SJCRH30 (cell line): Measurements from ENCODE around the gene FAM210A. TPM values are rescaled to one million over a fixed set of nuclear protein-coding genes. Genes with fewer than 3 reads are reported as not detected.

Experiments
- DNase-seq, 2 experiments: peaks; one replicate each; pipeline ENCODE4 v3.0.0-alpha.2; 2015 to 2020
- H3K27ac ChIP-seq: fragments of 250-450 bp; sonication (Bioruptor Pico); 2 replicates; pipeline ENCODE4 v1.5.1; 2020; ENCODE audit warnings: mild to moderate bottlenecking, moderate library complexity
- H3K27me3 ChIP-seq: fragments of 250-450 bp; sonication (Bioruptor Pico); 2 replicates; pipeline ENCODE4 v1.5.1; 2020; ENCODE audit warnings: mild to moderate bottlenecking, moderate library complexity
- H3K36me3 ChIP-seq: fragments of 250-450 bp; sonication (Bioruptor Pico); 2 replicates; pipeline ENCODE4 v1.5.1; 2020; ENCODE audit warnings: mild to moderate bottlenecking, moderate library complexity
- H3K4me1 ChIP-seq: fragments of 250-450 bp; sonication (Bioruptor Pico); 2 replicates; pipeline ENCODE4 v1.5.1; 2020; ENCODE audit warnings: mild to moderate bottlenecking, moderate library complexity
- H3K4me3 ChIP-seq: fragments of 250-450 bp; sonication (Bioruptor Pico); 2 replicates; pipeline ENCODE4 v1.5.1; 2020; ENCODE audit warnings: mild to moderate bottlenecking, moderate library complexity
- H3K9me3 ChIP-seq: fragments of 250-450 bp; sonication (Bioruptor Pico); replicated peaks from 2 replicates; pipeline ENCODE4 v1.5.1; 2020; ENCODE audit warnings: mild to moderate bottlenecking, moderate library complexity
- total RNA-seq: library from RNA; depleted of rRNA; stranded (reverse); fragments of >200 nt; shearing (Covaris generic); gene quantifications from 2 replicates; pipeline ENCODE4 v1.2.3, GENCODE V29; 2014

The FAM210A gene
- total RNA-seq, 1 experiment from 2014 or later = 18.1 TPM

DNA sequence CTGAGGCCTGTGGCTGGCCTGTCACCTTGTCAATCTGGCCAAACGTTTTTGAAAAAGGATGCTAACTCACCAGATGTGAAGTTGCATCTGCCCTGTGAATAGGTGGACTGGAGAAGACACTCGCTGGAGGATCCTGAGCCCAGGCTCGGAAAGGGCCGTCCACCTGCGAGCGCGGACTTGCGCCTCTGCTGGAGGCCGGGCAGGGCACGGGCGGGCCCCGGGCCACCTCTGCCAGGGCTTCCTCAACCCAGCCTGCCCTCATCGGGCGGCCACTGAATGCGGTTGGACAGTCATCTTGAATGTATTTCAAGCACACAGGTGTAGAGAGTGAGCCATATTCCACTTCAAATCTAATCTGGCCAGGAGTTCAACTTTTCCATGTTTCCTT, 83.9 kb downstream of the FAM210A start:
- H3K4me3 ChIP-seq = no peak overlapping the region
- no peaks in the 10 kb centered on the region for H3K4me1 ChIP-seq
- H3K36me3 ChIP-seq = no peaks in the 10 kb centered on the region
- H3K9me3 ChIP-seq = no peaks in the 10 kb centered on the region
- H3K27me3 ChIP-seq = no peaks in the 10 kb centered on the region
- H3K27ac ChIP-seq = no peak overlapping the region
- no peak for DNase-seq

DNA sequence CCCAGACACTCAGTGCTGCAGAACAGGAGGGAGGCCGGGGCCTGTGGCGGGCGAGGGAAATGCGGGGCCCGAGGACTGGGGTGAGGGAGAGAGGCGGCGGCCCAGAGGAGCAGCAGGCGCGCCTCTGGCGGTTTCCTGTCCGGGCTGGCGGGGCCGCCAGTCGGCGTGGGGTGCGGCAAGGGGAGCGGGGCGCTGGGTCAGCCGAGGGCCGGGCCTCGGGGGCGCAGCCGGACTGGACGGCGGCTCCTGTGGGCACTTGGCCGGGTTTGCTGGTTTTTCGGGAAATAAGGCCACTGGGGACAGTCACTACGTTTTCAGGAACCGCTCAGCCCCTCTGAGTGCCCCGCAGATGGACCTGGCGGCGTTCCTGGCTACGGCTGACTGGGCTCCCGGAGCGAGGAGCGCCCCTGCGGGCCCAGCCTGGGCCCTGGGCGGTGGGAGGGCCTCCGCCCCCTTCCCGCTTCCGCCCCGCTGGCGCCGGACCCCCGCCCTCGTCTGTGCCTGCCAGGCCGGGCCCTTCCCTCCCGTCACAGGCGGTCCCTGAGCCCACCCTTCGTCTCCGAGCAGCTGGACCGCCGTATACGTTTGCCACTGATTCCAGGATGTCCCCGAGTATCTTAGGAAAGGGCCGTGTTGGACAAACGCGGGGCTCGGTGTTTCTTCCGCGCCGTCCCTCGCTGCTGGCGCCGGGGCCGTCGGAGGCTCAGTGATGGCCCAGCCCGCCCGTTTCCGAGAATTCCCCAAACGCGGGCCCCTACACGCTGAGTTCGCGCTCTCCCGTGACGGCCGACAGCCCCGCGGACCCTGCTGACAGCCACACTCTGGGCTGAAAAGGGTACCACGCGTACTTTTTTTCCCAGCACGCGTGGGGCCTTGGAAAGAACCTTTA, 84.6 kb downstream of the FAM210A start:
- Histone ChIP-seq H3K9me3 (no peaks in the 10 kb centered on the region), H3K36me3 (no peaks in the 10 kb centered on the region), H3K27me3 (no peaks in the 10 kb centered on the region), H3K27ac (no peak overlapping the region), H3K4me1 (no peaks in the 10 kb centered on the region), H3K4me3 (no peak overlapping the region)
- no peak for DNase-seq

DNA sequence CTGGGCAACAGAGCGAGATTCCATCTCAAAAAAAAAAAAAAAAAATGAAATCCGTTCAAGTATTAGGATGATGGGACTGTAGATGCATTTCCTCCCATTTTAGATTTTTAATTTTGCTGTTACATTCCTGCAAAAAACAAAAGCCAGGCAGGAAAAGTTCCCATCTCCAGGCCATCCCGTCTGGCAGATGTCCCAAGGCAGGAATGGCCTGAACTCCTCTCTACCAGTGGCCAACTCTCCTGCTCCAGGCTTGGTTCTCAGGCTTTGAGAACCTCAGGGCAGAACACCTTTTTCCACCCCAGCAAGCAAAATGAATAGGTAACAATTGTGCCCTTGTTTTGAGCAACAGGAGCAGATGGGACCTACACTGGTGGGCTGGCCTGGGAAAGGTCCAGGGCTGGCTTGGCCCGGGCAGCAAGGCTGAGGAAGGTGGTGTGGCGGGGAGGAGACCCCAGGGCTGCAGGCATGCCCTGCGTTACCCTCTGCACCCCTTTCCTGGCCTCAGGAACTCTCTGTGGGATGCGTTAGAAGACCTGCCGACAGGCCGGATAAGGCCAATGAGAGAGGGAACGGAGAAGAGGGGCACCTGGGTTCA, 86.0 kb downstream of the FAM210A start:
- Histone ChIP-seq H3K4me1 (no peaks in the 10 kb centered on the region), H3K27me3 (no peaks in the 10 kb centered on the region)

DNA sequence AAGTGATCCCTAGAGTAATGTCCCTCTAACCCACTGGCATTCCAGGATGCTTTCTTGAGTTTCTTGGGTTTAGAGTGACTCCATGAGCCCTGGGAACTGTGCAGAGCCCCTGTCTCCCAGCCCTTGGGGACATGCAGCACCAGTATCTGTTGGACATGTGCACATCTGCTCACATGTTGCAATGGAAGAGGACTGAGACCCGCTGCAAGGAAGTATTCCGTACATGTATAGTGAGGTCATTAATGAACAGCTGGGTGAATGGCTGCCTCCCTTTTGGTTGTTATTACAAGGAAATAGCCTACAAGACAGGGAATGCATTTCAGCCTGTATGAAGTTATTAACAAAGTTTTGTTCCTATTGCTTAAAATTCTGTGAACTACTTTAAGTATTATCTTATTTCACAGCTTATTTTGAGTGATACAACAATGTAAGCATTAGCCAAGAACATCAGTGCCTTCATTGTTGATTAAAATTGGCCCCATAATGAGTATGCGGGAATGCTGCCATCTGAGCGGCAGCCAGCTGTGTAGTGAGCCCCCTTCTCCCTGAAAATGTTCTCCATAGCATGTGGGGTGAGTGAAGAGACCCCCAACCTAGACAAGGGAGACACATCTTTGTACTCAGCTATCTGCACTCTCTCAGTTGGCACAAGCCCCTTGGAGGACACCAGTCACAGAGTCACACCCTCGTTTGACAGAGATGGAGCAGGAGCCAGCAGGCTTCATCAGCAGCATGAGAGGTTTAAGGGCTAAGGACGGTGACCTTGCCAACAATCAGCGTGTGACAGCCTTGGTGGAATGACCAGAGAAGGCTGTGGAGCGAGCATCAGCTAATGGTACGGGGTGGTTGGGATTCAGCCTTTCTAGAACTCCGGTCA, 87.4 kb downstream of the FAM210A start:
- Histone ChIP-seq H3K4me1 (no peaks in the 10 kb centered on the region), H3K4me3 (no peak overlapping the region), H3K36me3 (no peaks in the 10 kb centered on the region), H3K27ac (no peak overlapping the region), H3K9me3 (no peaks in the 10 kb centered on the region), H3K27me3 (no peaks in the 10 kb centered on the region)
- no peak for DNase-seq

More for the DNA sequence above, 86.0 kb downstream of the FAM210A start:
- Histone ChIP-seq H3K27ac (no peak overlapping the region), H3K9me3 (no peaks in the 10 kb centered on the region), H3K36me3 (no peaks in the 10 kb centered on the region), H3K4me3 (no peak overlapping the region)
- DNase-seq = no peak

DNA sequence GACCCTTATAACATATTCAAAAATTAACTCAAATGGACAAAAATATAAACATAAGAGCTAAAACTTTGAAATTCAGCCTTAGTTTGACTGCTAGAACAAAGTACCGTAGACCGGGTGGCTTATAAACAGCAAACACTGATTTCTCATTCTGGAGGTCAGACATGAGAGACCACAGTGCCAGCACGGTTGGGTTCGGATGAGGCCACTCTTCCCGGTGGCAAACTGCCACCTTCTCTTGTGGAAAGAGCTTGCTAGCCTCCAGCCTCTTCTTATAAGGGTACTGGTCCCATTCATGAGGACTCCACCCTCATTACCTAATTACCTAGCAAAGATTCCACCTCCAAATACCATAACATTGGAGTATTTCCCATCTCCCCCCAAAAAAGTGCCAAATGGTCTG, 91.3 kb downstream of the FAM210A start:
- Histone ChIP-seq H3K4me3 (no peak overlapping the region), H3K27ac (no peak overlapping the region), H3K9me3 (no peaks in the 10 kb centered on the region), H3K4me1 (no peaks in the 10 kb centered on the region), H3K27me3 (no peaks in the 10 kb centered on the region), H3K36me3 (no peaks in the 10 kb centered on the region)
- no peak for DNase-seq

DNA sequence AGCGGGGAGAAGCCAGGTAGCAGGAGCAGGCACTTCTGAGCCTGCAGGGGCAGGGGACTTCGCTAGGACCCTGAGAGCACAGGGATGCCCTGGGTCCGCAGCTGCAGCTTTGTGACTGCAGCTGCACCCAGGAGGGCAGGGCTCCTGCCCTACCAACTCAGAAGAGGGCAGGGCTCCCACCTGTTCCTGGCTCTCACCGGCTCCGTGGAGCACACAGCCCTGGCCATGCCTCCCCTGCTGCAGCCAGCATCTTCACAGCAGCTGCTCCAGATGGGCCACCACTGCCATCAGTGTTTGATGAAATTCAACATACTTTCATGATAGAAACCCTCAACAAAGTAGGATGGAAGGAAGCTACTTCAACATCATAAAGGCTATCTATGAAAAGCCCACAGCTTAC, 92.7 kb downstream of the FAM210A start:
- no peaks in the 10 kb centered on the region for H3K36me3 ChIP-seq
- DNase-seq = no peak
- no peak overlapping the region for H3K27ac ChIP-seq
- no peaks in the 10 kb centered on the region for H3K27me3 ChIP-seq
- no peak overlapping the region for H3K4me3 ChIP-seq
- H3K9me3 ChIP-seq = no peaks in the 10 kb centered on the region
- no peaks in the 10 kb centered on the region for H3K4me1 ChIP-seq

DNA sequence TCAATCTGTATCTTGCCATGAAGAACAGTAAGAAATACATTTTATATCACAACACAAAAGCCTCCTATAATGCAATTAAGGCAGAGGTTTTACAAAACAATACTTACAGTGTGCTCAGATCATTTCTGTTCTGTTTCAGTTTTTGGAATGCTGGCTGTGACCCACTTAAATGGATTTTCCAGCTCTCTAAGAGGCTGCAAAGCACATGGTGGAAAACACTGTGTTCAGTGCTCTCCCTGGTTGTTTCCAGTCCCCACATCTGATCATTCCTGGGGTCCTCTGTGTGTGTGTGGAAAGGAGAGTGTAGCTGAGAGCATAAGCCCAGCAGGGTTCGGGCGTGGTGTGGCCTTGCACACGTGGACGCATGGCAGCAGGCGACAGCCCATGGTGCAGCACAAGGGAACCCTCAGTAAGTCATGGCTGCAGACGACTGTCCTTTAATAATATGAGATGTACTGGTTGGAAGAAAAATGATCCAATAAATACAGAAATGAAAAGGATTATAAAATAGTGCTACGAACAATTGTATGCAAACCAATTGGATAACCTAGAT, 95.6 kb downstream of the FAM210A start:
- no peaks in the 10 kb centered on the region for H3K9me3 ChIP-seq
- no peaks in the 10 kb centered on the region for H3K27me3 ChIP-seq
- DNase-seq = no peak
- no peaks in the 10 kb centered on the region for H3K36me3 ChIP-seq
- H3K4me1 ChIP-seq = no peaks in the 10 kb centered on the region
- H3K4me3 ChIP-seq = no peak overlapping the region
- no peak overlapping the region for H3K27ac ChIP-seq

DNA sequence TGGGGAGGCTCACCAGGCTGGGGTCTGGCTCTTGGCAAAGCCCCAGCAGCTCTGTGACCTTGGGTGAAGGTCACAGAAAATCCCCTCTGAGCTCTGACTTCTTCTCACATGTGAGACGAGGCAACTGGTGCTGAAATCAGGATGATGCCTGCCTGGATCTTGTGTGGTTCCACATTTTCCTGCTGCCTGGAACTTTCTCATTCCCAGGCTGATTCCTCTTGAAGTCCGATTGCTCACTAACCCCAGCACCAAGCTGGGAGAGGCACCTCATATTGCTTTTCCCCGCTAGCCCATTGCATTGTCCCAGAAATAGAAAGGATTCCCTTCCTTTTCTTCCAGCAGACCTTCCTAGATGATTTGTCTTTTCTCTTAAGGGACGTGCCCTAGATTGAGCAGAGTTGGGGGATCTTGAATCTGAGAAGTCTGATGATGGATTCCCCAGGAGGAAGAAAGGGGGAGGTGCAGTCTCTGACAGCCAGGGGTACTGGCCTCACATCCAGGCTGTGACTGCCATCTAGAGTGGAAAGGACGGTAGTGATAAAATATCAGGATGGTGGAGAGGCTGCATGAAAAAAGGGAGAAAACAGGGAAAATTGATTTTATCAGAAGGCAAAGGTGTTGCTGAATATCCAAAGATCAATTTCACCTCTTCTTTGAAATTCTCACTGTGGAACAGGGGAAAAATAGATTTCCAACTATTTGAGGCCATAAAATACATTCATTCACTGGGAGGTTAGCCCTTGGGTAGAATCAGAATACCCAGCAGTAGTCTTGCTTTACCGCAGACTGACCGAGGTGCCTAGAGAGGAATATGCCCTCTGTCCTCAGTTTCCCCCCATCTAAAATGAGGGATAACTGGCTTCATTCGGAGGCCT, 96.3 kb downstream of the FAM210A start:
- Histone ChIP-seq H3K36me3 (no peaks in the 10 kb centered on the region), H3K9me3 (no peaks in the 10 kb centered on the region), H3K4me3 (no peak overlapping the region), H3K27ac (no peak overlapping the region), H3K27me3 (no peaks in the 10 kb centered on the region), H3K4me1 (no peaks in the 10 kb centered on the region)
- DNase-seq = peak; percentile 35 to 58

DNA sequence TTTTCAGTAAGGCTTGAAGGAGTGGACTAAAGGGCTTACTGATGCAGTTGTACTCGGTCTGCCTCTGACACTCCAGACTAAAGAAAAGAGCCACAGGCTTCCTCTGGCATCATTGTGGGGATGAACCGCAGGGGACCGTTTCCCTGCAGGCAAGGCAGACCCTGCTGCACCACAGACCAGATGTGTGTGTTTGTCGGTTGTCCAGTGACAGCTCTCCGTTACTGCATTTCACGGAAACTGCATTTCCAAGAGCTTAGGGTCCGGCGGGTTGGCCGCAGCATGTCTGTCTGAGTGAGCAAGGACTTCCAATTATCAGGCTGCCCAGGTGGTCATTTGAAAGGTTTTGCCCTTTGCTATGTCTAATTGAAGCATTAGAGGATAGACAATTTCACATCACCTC, 98.1 kb downstream of the FAM210A start:
- Histone ChIP-seq H3K4me1 (no peaks in the 10 kb centered on the region), H3K36me3 (no peaks in the 10 kb centered on the region), H3K9me3 (no peaks in the 10 kb centered on the region), H3K27me3 (no peaks in the 10 kb centered on the region), H3K4me3 (no peak overlapping the region), H3K27ac (no peak overlapping the region)
- peak; percentile 3 to 9 for DNase-seq

DNA sequence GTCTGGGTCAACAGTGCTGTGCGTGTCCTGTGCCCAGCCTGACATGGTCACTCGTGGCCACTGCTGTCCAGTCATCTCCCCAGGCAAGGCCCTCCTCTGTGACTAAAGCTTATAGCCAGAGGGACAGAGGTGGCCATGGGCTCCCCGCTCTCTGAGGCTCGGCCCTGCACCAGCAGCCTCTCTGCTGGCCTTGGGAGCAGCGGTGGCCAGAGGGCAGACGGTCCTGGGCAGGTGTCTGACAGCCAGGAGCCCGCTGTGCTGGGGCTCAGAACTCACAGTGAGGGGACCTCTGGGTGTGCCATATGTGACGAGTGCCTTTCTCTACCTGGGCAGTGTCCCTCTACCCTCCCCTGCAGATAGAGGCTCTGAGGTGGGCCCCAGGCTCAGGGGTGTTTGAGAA, 98.7 kb downstream of the FAM210A start:
- Histone ChIP-seq H3K4me3 (no peak overlapping the region), H3K27me3 (no peaks in the 10 kb centered on the region), H3K36me3 (no peaks in the 10 kb centered on the region), H3K27ac (no peak overlapping the region), H3K9me3 (no peaks in the 10 kb centered on the region), H3K4me1 (no peaks in the 10 kb centered on the region)
- DNase-seq = no peak

DNA sequence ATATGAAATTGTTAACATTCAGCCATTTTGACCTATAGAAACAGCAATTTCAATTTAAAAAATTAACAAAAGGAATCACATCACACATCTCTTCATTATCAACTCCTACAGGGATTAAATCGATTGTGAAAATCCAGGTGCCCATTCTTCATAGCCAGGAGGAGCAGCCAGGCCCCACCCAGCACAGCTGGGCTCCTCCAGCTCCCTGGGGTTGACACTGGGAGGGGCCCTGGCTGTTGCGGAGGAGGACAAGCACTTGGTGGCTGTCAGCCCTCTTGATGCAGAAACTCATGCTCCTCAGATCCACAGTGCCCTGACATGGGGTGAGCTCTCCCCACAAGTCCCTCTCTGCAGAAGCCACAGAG, 99.8 kb downstream of the FAM210A start:
- H3K27me3 ChIP-seq = no peaks in the 10 kb centered on the region
- no peaks in the 10 kb centered on the region for H3K9me3 ChIP-seq
- no peak overlapping the region for H3K27ac ChIP-seq
- no peak overlapping the region for H3K4me3 ChIP-seq
- H3K4me1 ChIP-seq = no peaks in the 10 kb centered on the region
- no peaks in the 10 kb centered on the region for H3K36me3 ChIP-seq
- DNase-seq = no peak

DNA sequence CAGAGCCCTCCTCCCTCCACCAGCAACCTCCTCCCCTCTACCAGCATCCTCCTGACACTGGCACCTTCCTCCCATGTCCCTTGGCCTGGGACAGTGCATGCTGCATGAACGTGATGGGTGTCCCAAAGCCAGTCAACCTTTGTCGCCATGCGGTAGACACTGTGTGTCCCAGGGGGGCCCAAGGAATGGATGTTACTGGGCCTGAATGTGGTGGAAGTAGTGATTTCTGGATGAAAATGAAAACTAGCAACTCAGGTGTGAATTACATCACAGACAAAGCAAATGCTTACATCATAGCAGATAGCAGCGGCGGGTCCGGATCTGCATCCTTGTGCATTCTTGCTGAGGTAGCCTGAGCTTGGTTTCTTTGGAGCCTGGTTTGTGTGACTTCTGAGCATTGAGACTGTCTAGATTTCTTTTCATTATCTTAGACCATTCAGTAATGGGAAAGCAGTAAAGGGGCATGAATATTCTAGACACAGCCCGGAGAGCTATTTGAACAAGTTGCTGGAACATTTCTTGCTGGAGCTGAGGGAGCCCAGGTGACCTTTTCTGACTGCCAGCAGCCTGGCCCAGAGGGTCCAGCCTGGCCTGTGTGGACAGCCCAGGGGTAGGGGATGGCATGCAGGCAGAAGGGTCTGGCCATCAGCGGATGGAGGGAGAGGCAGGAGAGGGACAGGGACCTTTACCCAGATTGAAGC, 100.4 kb downstream of the FAM210A start:
- Histone ChIP-seq H3K36me3 (no peaks in the 10 kb centered on the region), H3K4me1 (no peaks in the 10 kb centered on the region), H3K27me3 (no peaks in the 10 kb centered on the region), H3K4me3 (no peak overlapping the region), H3K27ac (no peak overlapping the region), H3K9me3 (no peaks in the 10 kb centered on the region)
- no peak for DNase-seq

DNA sequence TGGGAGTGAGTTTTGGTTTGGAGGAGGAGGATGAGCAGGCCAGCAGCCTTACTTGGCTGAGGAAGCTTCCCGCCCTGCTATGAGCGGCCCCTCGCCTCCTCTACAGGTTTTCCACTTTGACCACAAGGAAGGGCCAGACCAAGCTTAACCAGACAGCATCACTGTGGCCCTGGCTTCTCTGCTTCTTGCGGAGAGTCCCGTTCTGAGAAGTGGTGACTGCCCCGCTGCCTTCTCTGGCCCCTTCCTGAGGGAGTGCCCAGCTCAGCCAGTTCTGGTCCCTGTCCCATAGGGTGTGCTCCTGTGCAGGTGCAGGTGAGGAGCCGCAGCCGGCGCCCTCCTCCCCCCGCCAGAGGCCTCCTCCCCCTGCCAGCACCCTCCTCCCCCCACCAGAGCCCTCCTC, 101.0 kb downstream of the FAM210A start:
- Histone ChIP-seq H3K4me1 (no peaks in the 10 kb centered on the region), H3K36me3 (no peaks in the 10 kb centered on the region), H3K27ac (no peak overlapping the region), H3K27me3 (no peaks in the 10 kb centered on the region), H3K4me3 (no peak overlapping the region), H3K9me3 (no peaks in the 10 kb centered on the region)
- no peak for DNase-seq
